Measurements from ENCODE around the gene TDRD10. TPM values are rescaled to one million over a fixed set of nuclear protein-coding genes. Genes with fewer than 3 reads are reported as not detected.

TDRD10 gene
- polyA plus RNA-seq, 2 of the 4 experiments (the other 2 are of a cell fraction) = 0.04 TPM; not detected in 1

- 66% methylated on average over 6 of the region's 6 CpGs for WGBS (ENCODE audit: missing lambda C conversion rate)
- no peaks in the 10 kb centered on the region for H3K9me3 ChIP-seq
- no peak for FAIRE-seq
- H3K4me3 ChIP-seq = no peak overlapping the region
- H3K4me2 ChIP-seq = no peak overlapping the region
- DNase-seq (ENCODE audit: low read depth in 1 of 2, low spot score in 1 of 2) = no peak
- ChIA-PET POLR2A (no interaction called here), CTCF (interaction anchor here (0.7 to 7.1 kb wide), 3 partner anchors 9 to 71 kb away, joined by 3 to 78 read pairs (median 3); no protein-coding TSS in a partner anchor)
- no peak for ATAC-seq
- peaks cover 21% of the 10 kb centered on the region for H3K4me1 ChIP-seq
- TF ChIP-seq MYC (IDR thresholded peaks at IDR 0.05; ENCODE audit: borderline replicate concordance, low read length) (no peak), HES2 (IDR thresholded peaks at IDR 0.05) (no peak), ZNF302 (CRISPR knock-in tag; IDR thresholded peaks at IDR 0.05) (no peak), JUN (IDR thresholded peaks at IDR 0.05) (no peak), RCOR1 (IDR thresholded peaks at IDR 0.05; ENCODE audit: low read depth, low read length) (no peak), CHD2 (IDR thresholded peaks at IDR 0.05; ENCODE audit: low read length, partially characterized antibody) (no peak), KDM5A (IDR thresholded peaks at IDR 0.05) (no peak), TP53 (CRISPR knock-in tag; IDR thresholded peaks at IDR 0.05) (no peak), JUNB (IDR thresholded peaks at IDR 0.05) (no peak), GATA3 (IDR thresholded peaks at IDR 0.05; ENCODE audit: borderline replicate concordance) (no peak), USF2 (IDR thresholded peaks at IDR 0.05) (no peak), RFX5 (IDR thresholded peaks at IDR 0.05) (no peak), CTCF (IDR thresholded peaks at IDR 0.05) (no peak), HOXB5 (CRISPR knock-in tag; IDR thresholded peaks at IDR 0.05) (no peak), PHF8 (IDR thresholded peaks at IDR 0.05; ENCODE audit: borderline replicate concordance, low read depth) (no peak), MAFK (IDR thresholded peaks at IDR 0.05; ENCODE audit: partially characterized antibody) (no peak), HDAC2 (IDR thresholded peaks at IDR 0.05) (no peak), HMGXB4 (CRISPR knock-in tag; IDR thresholded peaks at IDR 0.05; ENCODE audit: borderline replicate concordance) (no peak), MAX (IDR thresholded peaks at IDR 0.05) (no peak)
- H3K27ac ChIP-seq = no peak overlapping the region
Observed at GRCh38 chr1:154550657-154551056, 48.6 kb downstream of the TDRD10 start.

GRCh38 chr1:154551474-154551873 is 49.5 kb downstream of the TDRD10 start:
- FAIRE-seq = no peak
- no peak for DNase-seq (ENCODE audit: low read depth in 1 of 2, low spot score in 1 of 2)
- WGBS (ENCODE audit: missing lambda C conversion rate) = 91% methylated on average over 4 of the region's 4 CpGs
- Histone ChIP-seq H3K4me2 (no peak overlapping the region), H3K4me1 (peaks cover 25% of the 10 kb centered on the region), H3K4me3 (no peak overlapping the region), H3K27ac (no peak overlapping the region), H3K9me3 (no peaks in the 10 kb centered on the region)
- ATAC-seq = no peak
- ChIA-PET CTCF (interaction anchor here (1.6 to 7.1 kb wide), 3 partner anchors 8 to 71 kb away, joined by 3 to 78 read pairs (median 20); no protein-coding TSS in a partner anchor), POLR2A (no interaction called here)
- TF ChIP-seq NFE2L2 (conservative IDR thresholded peaks at IDR 0.05; ENCODE audit: low read length) = no peak
- TF ChIP-seq E2F6 (IDR thresholded peaks at IDR 0.05; ENCODE audit: borderline replicate concordance, low read depth) = no peak
- TF ChIP-seq REST (IDR thresholded peaks at IDR 0.05) = no peak
- no peak for TF ChIP-seq HEYL (CRISPR knock-in tag; IDR thresholded peaks at IDR 0.05)
- no peak for TF ChIP-seq HES2 (IDR thresholded peaks at IDR 0.05)
- TF ChIP-seq RFX5 (IDR thresholded peaks at IDR 0.05) = no peak
- TF ChIP-seq CHD2 (IDR thresholded peaks at IDR 0.05; ENCODE audit: low read length, partially characterized antibody) = no peak
- TF ChIP-seq HOXB5 (CRISPR knock-in tag; IDR thresholded peaks at IDR 0.05) = no peak
- TF ChIP-seq ELK1 (IDR thresholded peaks at IDR 0.05; ENCODE audit: low read depth, low read length) = no peak
- no peak for TF ChIP-seq CBX2 (IDR thresholded peaks at IDR 0.05; ENCODE audit: borderline replicate concordance, low read depth)
- TF ChIP-seq CEBPB (IDR thresholded peaks at IDR 0.05) = no peak
- no peak for TF ChIP-seq HOXB13 (CRISPR knock-in tag; IDR thresholded peaks at IDR 0.05; ENCODE audit: low read depth)
- TF ChIP-seq JUNB (IDR thresholded peaks at IDR 0.05) = no peak

All from A549 (cell line).